D341Med (cell line): ENCODE measurements around the gene ZNF598.

ENCODE experiments used
- DNase-seq: peaks from one replicate; pipeline ENCODE4 v3.0.0; 2012; ENCODE audit warnings: low spot score

Gene ZNF598

GRCh38 chr16:2006317-2006716, 3.3 kb downstream of the ZNF598 start:
- no peak for DNase-seq

GRCh38 chr16:2005646-2006045, 4.0 kb downstream of the ZNF598 start:
- no peak for DNase-seq

- DNase-seq, result peak; percentile 63
Measured at GRCh38 chr16:2004795-2005517, 4.7 kb downstream of the ZNF598 start.

GRCh38 chr16:2003827-2004641, 5.6 kb downstream of the ZNF598 start:
- peak; percentile 96 for DNase-seq

- no peak for DNase-seq
Measured at GRCh38 chr16:2003231-2003826, 6.3 kb downstream of the ZNF598 start.

- no peak for DNase-seq
Measured at GRCh38 chr16:2002406-2003230, 7.0 kb downstream of the ZNF598 start.

- no peak for DNase-seq
Measured at GRCh38 chr16:2001456-2002355, 7.9 kb downstream of the ZNF598 start.

- DNase-seq, result no peak
Measured at GRCh38 chr16:2001035-2001434, 8.6 kb downstream of the ZNF598 start.

- DNase-seq, result no peak
Measured at GRCh38 chr16:1999866-2000514, 9.6 kb downstream of the ZNF598 start.

- DNase-seq, result no peak
Measured at GRCh38 chr16:1998852-1999801, 10.5 kb downstream of the ZNF598 start.

- DNase-seq, result no peak
Measured at GRCh38 chr16:1998360-1998835, 11.2 kb downstream of the ZNF598 start.

- DNase-seq, result no peak
Measured at GRCh38 chr16:1997494-1998359, 11.9 kb downstream of the ZNF598 start.

GRCh38 chr16:1993731-1994131, 15.9 kb downstream of the ZNF598 start:
- no peak for DNase-seq

GRCh38 chr16:1992704-1993317, 16.8 kb downstream of the ZNF598 start:
- DNase-seq, result no peak

GRCh38 chr16:1991948-1992703, 17.5 kb downstream of the ZNF598 start:
- DNase-seq, result no peak

GRCh38 chr16:1991588-1991947, 18.1 kb downstream of the ZNF598 start:
- DNase-seq, result no peak

GRCh38 chr16:1991135-1991551, 18.5 kb downstream of the ZNF598 start:
- DNase-seq, result no peak
